Measurements from ENCODE around the gene CSGALNACT2.
"Not testable (repeated sequence)": the region's sequence is repeated elsewhere in the genome, so short reads cannot be mapped to it uniquely, and the experiment has no call there.

CSGALNACT2 gene, protein sequence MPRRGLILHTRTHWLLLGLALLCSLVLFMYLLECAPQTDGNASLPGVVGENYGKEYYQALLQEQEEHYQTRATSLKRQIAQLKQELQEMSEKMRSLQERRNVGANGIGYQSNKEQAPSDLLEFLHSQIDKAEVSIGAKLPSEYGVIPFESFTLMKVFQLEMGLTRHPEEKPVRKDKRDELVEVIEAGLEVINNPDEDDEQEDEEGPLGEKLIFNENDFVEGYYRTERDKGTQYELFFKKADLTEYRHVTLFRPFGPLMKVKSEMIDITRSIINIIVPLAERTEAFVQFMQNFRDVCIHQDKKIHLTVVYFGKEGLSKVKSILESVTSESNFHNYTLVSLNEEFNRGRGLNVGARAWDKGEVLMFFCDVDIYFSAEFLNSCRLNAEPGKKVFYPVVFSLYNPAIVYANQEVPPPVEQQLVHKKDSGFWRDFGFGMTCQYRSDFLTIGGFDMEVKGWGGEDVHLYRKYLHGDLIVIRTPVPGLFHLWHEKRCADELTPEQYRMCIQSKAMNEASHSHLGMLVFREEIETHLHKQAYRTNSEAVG

DNA sequence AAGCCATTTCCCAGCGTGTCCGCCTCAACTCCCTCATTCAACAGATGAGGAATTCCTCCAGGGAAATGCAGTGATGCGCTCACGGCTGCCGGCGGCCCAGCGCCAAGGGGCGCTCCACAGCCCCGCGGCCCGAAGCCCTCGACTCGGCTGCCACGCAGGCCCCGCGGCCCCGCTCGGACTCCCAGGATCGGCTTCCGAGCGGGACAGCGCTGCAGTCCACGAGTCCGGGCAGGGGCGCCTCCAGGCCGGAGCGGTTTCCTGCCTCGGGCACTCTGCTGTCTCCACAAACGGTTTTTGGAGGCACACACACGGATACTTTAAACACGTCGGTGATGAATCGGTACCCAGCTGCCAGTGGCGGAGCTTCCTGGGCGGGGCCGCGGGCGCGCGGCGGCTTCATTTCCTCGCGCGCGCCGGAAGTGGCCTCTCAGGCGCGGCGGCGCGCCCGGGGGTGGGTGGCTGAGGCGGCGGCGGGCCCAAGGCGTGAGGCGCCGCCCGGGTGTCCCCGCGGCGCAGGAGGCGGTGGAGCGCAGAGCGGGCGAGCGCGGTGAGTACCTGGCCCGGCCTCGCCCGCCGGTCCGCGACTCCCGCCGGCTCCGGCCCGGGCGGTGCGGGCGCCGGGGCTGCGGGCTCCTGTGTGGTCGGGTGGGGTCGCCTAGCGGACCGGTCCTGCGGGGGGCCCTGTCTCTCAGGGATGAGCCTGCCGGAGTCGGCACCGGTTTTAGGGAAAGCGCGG lies at the start of gene CSGALNACT2:
TSS of gene CSGALNACT2 (plus strand) at position 425 of the 736 bp plus-strand sequence. CDS start 16,705 bp downstream, outside the sequence.
- DNase-seq (ENCODE audit: low spot score) = peak; percentile 74
- no peak for FAIRE-seq

DNA sequence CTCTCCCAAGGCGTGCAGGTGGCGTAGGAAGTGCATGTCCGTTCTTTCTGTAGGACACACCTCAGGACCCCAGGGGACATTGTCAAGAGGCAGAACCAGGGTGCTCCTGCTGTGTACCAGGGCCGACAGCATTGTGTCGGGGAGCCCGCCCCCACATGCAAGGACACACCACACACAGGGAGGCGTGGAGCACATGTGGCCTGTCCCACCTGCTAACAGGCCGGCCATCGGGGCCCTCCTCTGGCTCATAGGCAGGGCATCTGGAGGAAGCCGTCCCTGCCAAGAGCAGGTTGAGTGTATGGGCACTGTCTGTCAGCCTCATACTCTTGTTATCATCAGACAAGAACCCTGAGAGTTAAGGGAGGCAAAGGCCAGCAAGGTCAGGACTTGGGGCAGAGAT lies 48.7 kb upstream of the CSGALNACT2 start:
- FAIRE-seq = no peak
- DNase-seq (ENCODE audit: low spot score) = no peak

GRCh38 chr10:43090188-43090587 lies 48.1 kb upstream of the CSGALNACT2 start:
- no peak for FAIRE-seq
- no peak for DNase-seq (ENCODE audit: low spot score)

DNA sequence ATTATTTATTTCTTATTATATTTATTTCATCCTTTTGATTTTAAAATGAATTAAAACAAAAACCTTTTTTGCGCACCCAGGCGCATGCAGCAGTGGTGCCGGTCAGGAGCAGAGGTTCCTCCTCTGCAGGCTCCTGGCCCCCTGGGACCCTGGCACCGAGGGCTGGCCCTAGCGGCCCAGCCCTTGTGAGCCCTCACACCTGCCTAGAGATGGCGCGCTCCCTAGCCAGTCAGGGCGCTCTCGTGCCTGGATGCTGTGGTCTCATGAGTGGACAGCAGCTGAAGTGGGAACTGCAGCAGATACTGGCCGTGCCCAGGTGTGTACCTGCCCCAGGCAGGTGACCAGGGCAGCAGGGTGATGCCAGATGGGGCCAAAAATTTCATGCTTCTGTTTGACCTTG lies 47.6 kb upstream of the CSGALNACT2 start:
- FAIRE-seq = no peak

DNA sequence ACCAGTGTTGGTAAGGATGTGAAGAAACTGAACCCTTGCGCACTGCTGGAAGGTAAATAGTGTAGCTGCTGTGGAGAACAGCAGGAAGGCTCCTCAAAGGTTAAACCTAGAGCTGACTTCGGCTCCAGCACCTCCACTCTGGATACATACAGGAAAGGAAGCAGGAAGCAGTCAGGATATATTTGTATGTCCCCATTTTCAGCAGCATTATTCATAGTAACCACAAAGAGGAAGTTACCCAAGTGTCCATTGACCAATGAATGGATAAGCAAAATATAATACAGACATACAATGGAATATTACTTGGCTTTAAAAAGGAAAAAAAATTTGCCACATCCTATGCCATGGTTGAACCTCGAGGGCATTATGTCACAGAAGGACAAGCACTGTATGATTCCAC lies 46.4 kb upstream of the CSGALNACT2 start:
- no peak for DNase-seq (ENCODE audit: low spot score)
- no peak for FAIRE-seq

More for the DNA sequence above, 47.6 kb upstream of the CSGALNACT2 start:
- DNase-seq (ENCODE audit: low spot score) = no peak

- DNase-seq (ENCODE audit: low spot score) (no peak), FAIRE-seq (no peak)
Measured at GRCh38 chr10:43093423-43094076, 44.7 kb upstream of the CSGALNACT2 start.

GRCh38 chr10:43094085-43094484 lies 44.2 kb upstream of the CSGALNACT2 start:
- DNase-seq (ENCODE audit: low spot score) (no peak), FAIRE-seq (no peak)

- not testable (repeated sequence) for DNase-seq (ENCODE audit: low spot score); FAIRE-seq
Measured at GRCh38 chr10:43099339-43099738, 38.9 kb upstream of the CSGALNACT2 start.

- no peak for DNase-seq (ENCODE audit: low spot score)
- FAIRE-seq = no peak
Measured at GRCh38 chr10:43099928-43100327, 38.3 kb upstream of the CSGALNACT2 start.

- FAIRE-seq (no peak), DNase-seq (ENCODE audit: low spot score) (no peak)
Measured at GRCh38 chr10:43100366-43100765, 37.9 kb upstream of the CSGALNACT2 start.

DNA sequence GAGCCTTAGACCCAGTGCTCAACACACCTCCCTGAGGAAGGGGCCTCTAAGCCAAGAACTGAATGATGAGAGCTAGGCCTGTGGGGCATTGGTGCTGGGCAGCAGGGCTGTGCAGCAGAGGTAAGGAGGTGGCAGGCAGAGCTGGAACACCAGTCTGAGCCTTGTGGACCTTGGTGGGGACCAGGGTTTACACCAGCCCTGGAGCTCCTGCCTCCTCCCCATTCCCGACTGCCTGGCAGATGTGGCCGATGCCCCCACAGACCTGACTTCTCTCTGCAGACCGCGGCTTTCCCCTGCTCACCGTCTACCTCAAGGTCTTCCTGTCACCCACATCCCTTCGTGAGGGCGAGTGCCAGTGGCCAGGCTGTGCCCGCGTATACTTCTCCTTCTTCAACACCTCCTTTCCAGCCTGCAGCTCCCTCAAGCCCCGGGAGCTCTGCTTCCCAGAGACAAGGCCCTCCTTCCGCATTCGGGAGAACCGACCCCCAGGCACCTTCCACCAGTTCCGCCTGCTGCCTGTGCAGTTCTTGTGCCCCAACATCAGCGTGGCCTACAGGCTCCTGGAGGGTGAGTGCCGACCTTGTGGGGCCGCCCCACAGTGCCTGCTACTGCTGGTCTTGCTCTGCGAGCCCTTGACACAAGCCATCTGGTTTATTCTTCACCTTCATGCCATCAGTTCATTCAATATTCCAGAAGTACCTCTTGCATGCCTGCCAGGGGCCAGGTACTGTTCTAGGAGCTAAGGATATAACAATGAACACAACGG lies 36.0 kb upstream of the CSGALNACT2 start:
- DNase-seq (ENCODE audit: low spot score) (no peak), FAIRE-seq (no peak)

DNA sequence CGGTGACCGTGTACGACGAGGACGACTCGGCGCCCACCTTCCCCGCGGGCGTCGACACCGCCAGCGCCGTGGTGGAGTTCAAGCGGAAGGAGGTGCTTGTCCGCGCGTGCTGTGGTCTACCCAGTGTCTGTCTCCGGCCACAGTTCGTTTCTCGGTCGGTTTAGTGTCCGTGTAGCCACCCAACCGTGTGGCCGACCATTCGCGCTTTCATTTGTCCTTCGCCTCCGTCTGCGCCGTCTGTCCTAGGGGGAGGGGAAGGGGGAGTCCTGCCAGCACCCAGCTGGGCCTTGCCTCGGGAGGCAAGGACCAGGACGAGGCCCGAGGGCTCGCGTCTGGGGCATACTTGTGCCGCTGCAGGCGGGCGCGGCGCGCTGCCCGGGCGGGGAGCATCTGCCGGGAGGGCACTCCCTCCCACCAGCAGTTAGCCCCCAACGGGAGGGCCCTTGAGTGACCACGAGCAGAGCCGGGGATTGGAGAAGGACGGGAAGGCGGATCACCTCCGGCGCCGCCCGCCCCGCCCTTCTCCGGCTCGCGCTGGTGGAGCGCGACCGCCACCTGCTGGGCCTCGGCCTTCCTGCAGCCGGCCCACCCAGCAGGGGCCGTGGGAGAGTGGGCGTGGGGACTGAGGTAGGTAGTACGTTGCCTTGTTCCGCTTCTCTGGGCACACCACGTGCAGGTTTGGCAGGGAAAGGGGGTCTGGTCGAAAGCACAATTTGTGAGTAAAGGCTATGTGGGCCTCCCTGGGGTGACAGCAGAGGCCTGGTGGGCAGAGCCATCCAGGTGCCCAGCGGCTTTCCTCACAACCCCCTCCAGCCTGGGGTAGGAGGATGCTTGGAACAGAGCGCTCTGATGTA lies 32.9 kb upstream of the CSGALNACT2 start:
- no peak for FAIRE-seq
- peak; percentile 21 for DNase-seq (ENCODE audit: low spot score)

- FAIRE-seq (no peak), DNase-seq (ENCODE audit: low spot score) (no peak)
Measured at GRCh38 chr10:43105956-43106229, 32.4 kb upstream of the CSGALNACT2 start.

DNA sequence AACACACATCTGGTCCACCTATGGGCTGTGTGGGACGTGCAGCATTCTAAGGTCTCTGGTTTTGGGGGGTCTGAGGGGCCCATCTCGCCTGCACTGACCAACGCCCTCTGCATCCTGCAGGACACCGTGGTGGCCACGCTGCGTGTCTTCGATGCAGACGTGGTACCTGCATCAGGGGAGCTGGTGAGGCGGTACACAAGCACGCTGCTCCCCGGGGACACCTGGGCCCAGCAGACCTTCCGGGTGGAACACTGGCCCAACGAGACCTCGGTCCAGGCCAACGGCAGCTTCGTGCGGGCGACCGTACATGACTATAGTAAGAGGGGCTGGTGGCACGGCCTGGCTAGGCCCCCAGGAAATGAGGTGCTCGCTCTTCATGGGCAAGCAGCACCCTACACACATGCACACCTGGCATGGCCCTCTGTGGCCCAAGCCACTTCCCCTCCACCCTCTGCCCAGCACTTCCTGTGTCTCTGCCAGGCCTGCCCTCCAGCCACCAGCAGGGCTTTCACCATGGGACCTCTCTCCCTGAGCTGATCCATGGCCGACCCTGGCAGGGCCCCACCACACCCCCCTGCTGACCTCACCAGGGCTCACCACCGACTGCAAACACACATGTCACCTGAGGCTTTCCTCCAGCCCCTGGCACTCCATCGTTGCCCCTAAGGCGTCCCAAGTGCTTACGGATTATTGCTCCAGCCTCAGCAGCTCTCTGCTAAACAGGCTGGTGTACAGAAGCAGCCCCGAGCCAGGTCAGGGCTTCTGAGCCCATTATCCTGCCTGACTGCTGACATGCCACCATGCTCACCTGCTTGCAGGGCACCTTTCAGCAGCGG lies 31.8 kb upstream of the CSGALNACT2 start:
- FAIRE-seq (no peak), DNase-seq (ENCODE audit: low spot score) (no peak)

GRCh38 chr10:43108951-43109350 lies 29.3 kb upstream of the CSGALNACT2 start:
- DNase-seq (ENCODE audit: low spot score) (no peak), FAIRE-seq (no peak)

GRCh38 chr10:43109671-43110249 lies 28.5 kb upstream of the CSGALNACT2 start:
- no peak for FAIRE-seq
- no peak for DNase-seq (ENCODE audit: low spot score)

GRCh38 chr10:43110338-43111071 lies 27.7 kb upstream of the CSGALNACT2 start:
- no peak for DNase-seq (ENCODE audit: low spot score)
- FAIRE-seq = no peak

- DNase-seq (ENCODE audit: low spot score) = no peak
- FAIRE-seq = no peak
Measured at GRCh38 chr10:43111101-43111500, 27.1 kb upstream of the CSGALNACT2 start.
